ENCODE results near the gene TNFSF13. TPM values are rescaled to one million over a fixed set of nuclear protein-coding genes. Genes with fewer than 3 reads are reported as not detected.

The TNFSF13 gene
- total and polyA plus RNA-seq, 2 of the 4 experiments (the other 2 are of a cell fraction) = 1.3 TPM; not detected in 1

GRCh38 chr17:7551396-7551795, 7.2 kb upstream of the TNFSF13 start:
- no peak overlapping the region for H3K18ac ChIP-seq (ENCODE audit: low read depth, low read length)
- H2BK120ac ChIP-seq (ENCODE audit: low read depth, low read length) = no peak overlapping the region
- no peaks in the 10 kb centered on the region for H3K27me3 ChIP-seq (ENCODE audit: control insufficient read depth, insufficient read depth, low read length)
- H4K5ac ChIP-seq (ENCODE audit: low read depth, low read length) = no peak overlapping the region
- no peak overlapping the region for H3K27ac ChIP-seq (ENCODE audit: insufficient read depth, low read length)
- H3K4me3 ChIP-seq (ENCODE audit: insufficient read depth, low read depth, low read length) = no peak overlapping the region
- TF ChIP-seq CTCF (conservative IDR thresholded peaks at IDR 0.05; ENCODE audit: low read depth, low read length) (no peak), MAFK (IDR thresholded peaks at IDR 0.05; ENCODE audit: low read depth, low read length) (no peak), NFE2L2 (IDR thresholded peaks at IDR 0.05; ENCODE audit: low read depth, low read length) (no peak), RFX5 (IDR thresholded peaks at IDR 0.05; ENCODE audit: low read depth, low read length) (no peak), CEBPB (IDR thresholded peaks at IDR 0.05; ENCODE audit: low read depth, low read length) (no peak)
- no peaks in the 10 kb centered on the region for H3K9me3 ChIP-seq (ENCODE audit: control insufficient read depth, insufficient read depth, low read length)
- no peak overlapping the region for H2AFZ ChIP-seq (replicated peaks; ENCODE audit: low read length, poor library complexity)
- H4K91ac ChIP-seq (ENCODE audit: insufficient read depth, low read depth, low read length) = no peak overlapping the region
- no peak overlapping the region for H2AK9ac ChIP-seq (replicated peaks; ENCODE audit: low read depth, low read length, poor library complexity)
- no peaks in the 10 kb centered on the region for H4K20me1 ChIP-seq (ENCODE audit: insufficient read depth, low read length)
- H2BK5ac ChIP-seq (ENCODE audit: low read depth, low read length, poor library complexity, severe bottlenecking) = no peak overlapping the region
- peaks cover 4% of the 10 kb centered on the region; the same call in 1 of the 2 replicates for H3K36me3 ChIP-seq (ENCODE audit: control insufficient read depth, insufficient read depth, low read length)
- 75% methylated on average over 1 of the region's 4 CpGs; no CpG with 5 or more reads in 1 of the 2 experiments for WGBS, 2 experiments (ENCODE audit: extremely low coverage in 2 of 2, insufficient read length in 1 of 2)
- no peak overlapping the region for H4K8ac ChIP-seq (ENCODE audit: low read depth in 2 of 2, low read length in 2 of 2)
- H2BK15ac ChIP-seq (ENCODE audit: low read depth, low read length) = no peak overlapping the region
- H3K14ac ChIP-seq (replicated peaks; ENCODE audit: low read depth, low read length) = no peak overlapping the region
- H3K9ac ChIP-seq (ENCODE audit: low read depth, low read length) = no peak overlapping the region
- DNase-seq = no peak
- H3K23ac ChIP-seq (ENCODE audit: low read depth, low read length) = no peak overlapping the region; the same call in 1 of the 2 replicates
- H3K9me1 ChIP-seq (ENCODE audit: insufficient read depth, low read length) = peaks cover 5% of the 10 kb centered on the region; the same call in 1 of the 2 replicates
- peaks cover 8% of the 10 kb centered on the region for H3K4me1 ChIP-seq (ENCODE audit: control insufficient read depth, insufficient read depth, low read length)
- in situ Hi-C loops (cut with MboI; ENCODE audit: low sequenced_read_pairs) (loop anchor here (5.0 to 10.0 kb wide), 2 partner anchors 39 to 197 kb away; partner anchors contain the start of genes KCTD11 and TMEM95), intact Hi-C loops (cut with micrococcal nuclease) (no loop called here), dilution Hi-C loops (cut with HindIII; ENCODE audit: low sequenced_read_pairs, unreplicated experiment) (no loop called here)
- peaks cover 0 to 13% of the 10 kb centered on the region in 2 experiments; a peak in 2 of 4 replicates for H3K79me1 ChIP-seq (ENCODE audit: low read depth in 1 of 2, low read length in 2 of 2)
- no peak overlapping the region for H3K56ac ChIP-seq (ENCODE audit: extremely low read depth, insufficient read depth, low read length)
- ATAC-seq (ENCODE audit: low read depth) = no peak
- no peak overlapping the region for H3K4me2 ChIP-seq (ENCODE audit: low read depth, low read length)
- POLR2A ChIA-PET (ENCODE audit: unreplicated experiment) = no interaction called here
- no TSS peak for BruUV-seq (replicated peaks)
- CTCF ChIA-PET = no interaction called here
- no peak overlapping the region for H3K4ac ChIP-seq (ENCODE audit: low read depth, low read length)
- no peak overlapping the region; the same call in 1 of the 2 replicates for H2AK5ac ChIP-seq (ENCODE audit: low read depth, low read length)
- H2BK20ac ChIP-seq (ENCODE audit: low read depth, low read length) = no peak overlapping the region

Data from IMR-90 (cell line).